H9 (cell line): ENCODE data around the gene LIF. TPM values are rescaled to one million over a fixed set of nuclear protein-coding genes. Genes with fewer than 3 reads are reported as not detected.

Experiments
- DNase-seq: peaks from one replicate; pipeline ENCODE4 v3.0.0-alpha.2; 2017
- H2AFZ ChIP-seq: one replicate; pipeline ENCODE4 v1.6.1; 2013; ENCODE audit warnings: mild to moderate bottlenecking, low read length, control low read depth, moderate library complexity
- H2AK5ac ChIP-seq: 2 replicates; pipeline ENCODE4 v1.6.1; 2013; ENCODE audit warnings: low read length, control low read depth, mixed read lengths; ENCODE audit not compliant: insufficient read length
- H2BK120ac ChIP-seq: one replicate; pipeline ENCODE4 v1.6.1; 2013; ENCODE audit warnings: low read depth, mild to moderate bottlenecking, low read length, control low read depth, inconsistent platforms; ENCODE audit not compliant: poor library complexity, severe bottlenecking
- H2BK12ac ChIP-seq: 2 replicates; pipeline ENCODE4 v1.6.1; 2013; ENCODE audit warnings: low read length, control low read depth, mixed read lengths, low read depth; ENCODE audit not compliant: insufficient read length
- H2BK15ac ChIP-seq: 2 replicates; pipeline ENCODE4 v1.6.1; 2013; ENCODE audit warnings: low read depth, low read length, control low read depth
- H2BK20ac ChIP-seq: one replicate; pipeline ENCODE4 v1.6.1; 2013; ENCODE audit warnings: low read depth, mild to moderate bottlenecking, low read length, control low read depth, inconsistent platforms; ENCODE audit not compliant: poor library complexity, severe bottlenecking
- H2BK5ac ChIP-seq: 2 replicates; pipeline ENCODE4 v1.6.1; 2013; ENCODE audit warnings: low read length, control low read depth, mixed read lengths; ENCODE audit not compliant: insufficient read length
- H3K14ac ChIP-seq: 2 replicates; pipeline ENCODE4 v1.6.1; 2013; ENCODE audit warnings: low read length, control low read depth; ENCODE audit not compliant: insufficient read depth
- H3K18ac ChIP-seq: 2 replicates; pipeline ENCODE4 v1.6.1; 2013; ENCODE audit warnings: low read depth, mild to moderate bottlenecking, mixed read lengths, low read length, control low read depth; ENCODE audit not compliant: insufficient read length
- H3K23ac ChIP-seq: 2 replicates; pipeline ENCODE4 v1.6.1; 2013; ENCODE audit warnings: low read length, control low read depth, mixed read lengths, low read depth; ENCODE audit not compliant: insufficient read length
- H3K23me2 ChIP-seq: 2 replicates; pipeline ENCODE4 v1.6.1; 2013; ENCODE audit warnings: low read depth, mild to moderate bottlenecking, mixed read lengths, low read length, control low read depth; ENCODE audit not compliant: insufficient read length, poor library complexity, severe bottlenecking
- H3K27ac ChIP-seq: 2 replicates; pipeline ENCODE4 v1.5.1; 2013; ENCODE audit warnings: low read length, control low read depth, mixed read lengths, low read depth; ENCODE audit not compliant: insufficient read length
- H3K27me3 ChIP-seq: 2 replicates; pipeline ENCODE4 v1.6.1; 2013; ENCODE audit warnings: low read length, control low read depth, inconsistent platforms; ENCODE audit not compliant: insufficient read depth
- H3K4ac ChIP-seq: 2 replicates; pipeline ENCODE4 v1.6.1; 2013; ENCODE audit warnings: low read depth, mild to moderate bottlenecking, control low read depth, inconsistent platforms, low read length, moderate library complexity
- H3K4me1 ChIP-seq: 2 replicates; pipeline ENCODE4 v1.6.1; 2013; ENCODE audit warnings: low read length, control low read depth, inconsistent platforms; ENCODE audit not compliant: insufficient read depth
- H3K4me2 ChIP-seq: 2 replicates; pipeline ENCODE4 v1.6.1; 2013; ENCODE audit warnings: low read length, control low read depth, mixed read lengths; ENCODE audit not compliant: insufficient read length, insufficient read depth
- H3K56ac ChIP-seq: 2 replicates; pipeline ENCODE4 v1.6.1; 2013; ENCODE audit warnings: low read depth, mild to moderate bottlenecking, mixed read lengths, low read length, control low read depth; ENCODE audit not compliant: insufficient read length
- H3K79me1 ChIP-seq: 2 replicates; pipeline ENCODE4 v1.6.1; 2013; ENCODE audit warnings: low read depth, mild to moderate bottlenecking, moderate library complexity, low read length, control low read depth, inconsistent platforms; ENCODE audit not compliant: insufficient read depth, poor library complexity, severe bottlenecking
- H3K79me2 ChIP-seq: 2 replicates; pipeline ENCODE4 v1.6.1; 2013; ENCODE audit warnings: low read length, control low read depth, inconsistent platforms; ENCODE audit not compliant: insufficient read depth
- H3K9ac ChIP-seq: 2 replicates; pipeline ENCODE4 v1.6.1; 2013; ENCODE audit warnings: low read length, control low read depth, mixed read lengths; ENCODE audit not compliant: insufficient read length; ENCODE audit errors: extremely low read depth
- H3K9me3 ChIP-seq: one replicate; pipeline ENCODE4 v1.6.1; 2013; ENCODE audit warnings: low read depth, low read length, inconsistent platforms; ENCODE audit not compliant: control insufficient read depth
- H3T11ph ChIP-seq: one replicate; pipeline ENCODE4 v1.6.1; 2013; ENCODE audit warnings: mild to moderate bottlenecking, low read length, control low read depth, inconsistent platforms
- H4K20me1 ChIP-seq: one replicate; pipeline ENCODE4 v1.6.1; 2013; ENCODE audit not compliant: control insufficient read depth, insufficient read length, insufficient read depth
- H4K5ac ChIP-seq: 2 replicates; pipeline ENCODE4 v1.6.1; 2013; ENCODE audit warnings: low read depth, mild to moderate bottlenecking, mixed read lengths, low read length, control low read depth; ENCODE audit not compliant: insufficient read length
- H4K8ac ChIP-seq: replicated peaks from 2 replicates; pipeline ENCODE4 v1.6.1; 2013; ENCODE audit warnings: low read length, control low read depth, mixed read lengths, low read depth; ENCODE audit not compliant: insufficient read length
- H4K91ac ChIP-seq: 2 replicates; pipeline ENCODE4 v1.6.1; 2013; ENCODE audit warnings: low read depth, mild to moderate bottlenecking, moderate library complexity, mixed read lengths, low read length, control low read depth; ENCODE audit not compliant: insufficient read length
- H3K27ac Mint-ChIP-seq, 3 experiments: 2 replicates in 2 of 3; 3 replicates in 1 of 3; pipeline ENCODE4 v1.8.0; 2020 to 2021; ENCODE audit warnings: mixed read lengths in 3 of 3, mild to moderate bottlenecking in 1 of 3, moderate library complexity in 1 of 3
- H3K27me3 Mint-ChIP-seq: 2 replicates; pipeline ENCODE4 v1.8.0; 2021; ENCODE audit warnings: low read depth, mild to moderate bottlenecking, moderate library complexity, mixed read lengths
- H3K36me3 Mint-ChIP-seq, 3 experiments: 2 replicates in 2 of 3; 3 replicates in 1 of 3; pipeline ENCODE4 v1.8.0; 2020 to 2021; ENCODE audit warnings: low read depth in 3 of 3, mixed read lengths in 3 of 3; ENCODE audit not compliant: insufficient read depth in 1 of 3
- H3K4me1 Mint-ChIP-seq, 2 experiments: 2 replicates each; pipeline ENCODE4 v1.8.0; 2020; ENCODE audit warnings: mixed read lengths in 2 of 2
- H3K4me3 Mint-ChIP-seq, 2 experiments: 2 replicates in 1 of 2; 3 replicates in 1 of 2; pipeline ENCODE4 v1.8.0; 2020 to 2021; ENCODE audit warnings: mild to moderate bottlenecking in 2 of 2, mixed read lengths in 2 of 2, moderate library complexity in 1 of 2
- H3K9me3 Mint-ChIP-seq, 2 experiments: 2 replicates in 1 of 2; 3 replicates in 1 of 2; pipeline ENCODE4 v1.8.0; 2020; ENCODE audit warnings: mild to moderate bottlenecking in 2 of 2, mixed read lengths in 2 of 2, moderate library complexity in 1 of 2
- CTCF ChIP-seq: fragments of 200-600 bp; sonication (generic); conservative IDR thresholded peaks from 3 replicates; pipeline ENCODE4 v1.8.0; 2021; ENCODE audit warnings: antibody characterized with exemption, mild to moderate bottlenecking
- WGBS: extraction: QIAGEN DNeasy Blood & Tissue Kit; methylation state at CpG from one replicate; pipeline ENCODE4 v1.1.7; 2013; ENCODE audit warnings: missing lambda C conversion rate, low lambda C conversion rate, mixed read lengths; ENCODE audit not compliant: insufficient read length; ENCODE audit errors: extremely low coverage; 5-methylcytosine and 5-hydroxymethylcytosine counted together
- total RNA-seq: library from RNA; stranded (reverse); gene quantifications from 2 replicates; pipeline ENCODE4 v1.2.1, GENCODE V29; 2021

Gene LIF
- total RNA-seq, 1 experiment from 2014 or later: 6.1 TPM

DNA sequence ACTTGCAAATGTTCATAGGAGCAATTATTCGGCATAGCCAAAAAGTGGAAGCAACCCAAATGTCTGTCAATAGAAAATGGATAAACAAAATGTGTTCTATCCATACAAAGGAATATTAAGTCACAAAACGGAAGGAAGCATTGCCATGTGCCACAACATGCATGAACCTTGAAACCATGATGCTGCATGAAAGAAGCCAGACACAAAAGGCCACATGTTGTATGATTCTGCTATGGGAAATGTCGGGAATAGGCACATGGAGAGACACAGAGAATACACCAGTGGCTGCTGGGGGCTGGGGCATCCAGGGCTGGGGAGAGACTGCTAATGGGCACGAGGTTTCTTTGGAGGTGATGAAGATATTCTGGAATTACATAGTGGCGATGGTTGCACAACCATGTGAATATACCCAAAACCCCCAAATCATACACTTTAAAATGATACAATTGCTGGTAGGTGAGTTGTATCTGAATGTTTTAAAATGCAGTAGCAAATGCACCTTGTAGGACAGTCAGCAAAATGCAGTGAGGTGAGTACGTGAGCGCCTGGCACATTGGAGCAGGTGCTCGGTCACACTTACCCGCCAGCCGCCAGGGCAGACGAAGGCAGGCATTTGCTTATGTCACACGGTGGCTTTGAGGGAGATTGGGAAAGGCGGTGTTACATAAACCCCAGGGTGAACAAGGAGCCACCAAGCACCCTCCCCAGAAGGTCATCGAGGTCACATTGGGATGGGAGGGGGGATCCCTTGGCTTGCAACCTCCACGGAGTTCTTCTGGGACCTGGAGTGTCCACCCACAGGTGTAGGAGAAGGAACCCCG lies 26.4 kb upstream of the LIF start:
- DNase-seq: no peak
- H3K4me3 Mint-ChIP-seq: no peak overlapping the region

More for the DNA sequence above, 26.4 kb upstream of the LIF start:
- no peaks in the 10 kb centered on the region for H3K79me2 ChIP-seq
- no peak overlapping the region for H2BK12ac ChIP-seq
- H3K79me1 ChIP-seq: no peaks in the 10 kb centered on the region
- no peak overlapping the region for H2BK5ac ChIP-seq
- H3K4me1 ChIP-seq: no peaks in the 10 kb centered on the region; the same call in 1 of the 2 replicates
- no peak overlapping the region for H3K14ac ChIP-seq
- no peak overlapping the region for H2AK5ac ChIP-seq
- no peaks in the 10 kb centered on the region for H3K9me3 ChIP-seq
- H4K91ac ChIP-seq: no peak overlapping the region
- H3K18ac ChIP-seq: no peak overlapping the region
- no peak overlapping the region for H2BK120ac ChIP-seq
- no peak overlapping the region for H3K9ac ChIP-seq
- H3K27me3 ChIP-seq: no peaks in the 10 kb centered on the region
- no peak overlapping the region for H3T11ph ChIP-seq
- no peak overlapping the region for H3K27ac ChIP-seq
- Mint-ChIP-seq H3K9me3 (no peaks in the 10 kb centered on the region), H3K36me3 (no peaks in the 10 kb centered on the region), H3K27me3 (peaks cover 8% of the 10 kb centered on the region), H3K4me1 (peaks cover 9 to 14% of the 10 kb centered on the region in 2 experiments), H3K27ac (no peak overlapping the region)
- H3K23ac ChIP-seq: no peak overlapping the region
- H3K4me2 ChIP-seq: no peak overlapping the region
- no peak overlapping the region for H2BK20ac ChIP-seq
- no peaks in the 10 kb centered on the region for H3K23me2 ChIP-seq
- no peak overlapping the region for H3K56ac ChIP-seq
- WGBS: no CpG with 5 or more reads among the region's 16 CpGs
- H2AFZ ChIP-seq: no peak overlapping the region
- no peak overlapping the region for H2BK15ac ChIP-seq
- H4K8ac ChIP-seq: no peak overlapping the region
- H4K5ac ChIP-seq: no peak overlapping the region
- no peak overlapping the region for H3K4ac ChIP-seq
- H4K20me1 ChIP-seq: no peaks in the 10 kb centered on the region
- TF ChIP-seq CTCF: no peak
